Fibroblast of the aortic adventitia (primary cell): Measurements from ENCODE around the gene BNC2. TPM values are rescaled to one million over a fixed set of nuclear protein-coding genes. Genes with fewer than 3 reads are reported as not detected.
"Not testable (repeated sequence)": the region's sequence is repeated elsewhere in the genome, so short reads cannot be mapped to it uniquely, and the experiment has no call there.

Source experiments
- DNase-seq: peaks from one replicate; pipeline ENCODE4 v3.0.0-alpha.2; 2010; ENCODE audit warnings: low read depth
- H3K4me3 ChIP-seq: 2 replicates; pipeline ENCODE4 v1.5.1; 2011; ENCODE audit warnings: low read depth, mild to moderate bottlenecking, control low read depth, low read length, moderate library complexity
- total RNA-seq: library from RNA; depleted of rRNA; stranded (reverse); fragments of >200 nt; gene quantifications from 2 replicates; pipeline ENCODE4 v1.2.3, GENCODE V29; 2012; ENCODE audit warnings: low replicate concordance
- TF ChIP-seq, protein P1 (sequence below): IDR thresholded peaks from 2 replicates; pipeline ENCODE4 v1.5.1; 2011; ENCODE audit warnings: mild to moderate bottlenecking, low read length, control low read depth, inconsistent platforms; ENCODE audit not compliant: insufficient read depth

Gene BNC2
- total RNA-seq, 1 donor: 53.3 TPM

DNA sequence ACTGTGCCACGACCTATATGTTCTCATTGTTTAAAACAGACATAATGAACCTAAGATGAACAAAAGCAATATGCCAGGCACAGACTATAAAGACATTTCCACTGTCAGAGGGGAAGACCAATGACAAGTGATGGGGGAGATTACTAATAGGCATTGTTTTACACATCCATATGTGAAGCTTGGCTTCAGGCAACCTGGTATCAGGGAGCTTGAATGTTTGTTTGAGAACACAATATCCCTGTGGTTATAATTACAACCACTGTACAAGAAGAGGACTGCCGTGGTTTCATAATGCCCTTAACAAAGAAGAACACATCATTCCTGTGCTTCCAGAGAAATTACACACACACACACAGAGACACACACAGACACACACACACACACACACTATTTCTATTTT is 385.7 kb downstream of the BNC2 start:
- H3K4me3 ChIP-seq: no peak overlapping the region
- TF ChIP-seq, protein P1, sequence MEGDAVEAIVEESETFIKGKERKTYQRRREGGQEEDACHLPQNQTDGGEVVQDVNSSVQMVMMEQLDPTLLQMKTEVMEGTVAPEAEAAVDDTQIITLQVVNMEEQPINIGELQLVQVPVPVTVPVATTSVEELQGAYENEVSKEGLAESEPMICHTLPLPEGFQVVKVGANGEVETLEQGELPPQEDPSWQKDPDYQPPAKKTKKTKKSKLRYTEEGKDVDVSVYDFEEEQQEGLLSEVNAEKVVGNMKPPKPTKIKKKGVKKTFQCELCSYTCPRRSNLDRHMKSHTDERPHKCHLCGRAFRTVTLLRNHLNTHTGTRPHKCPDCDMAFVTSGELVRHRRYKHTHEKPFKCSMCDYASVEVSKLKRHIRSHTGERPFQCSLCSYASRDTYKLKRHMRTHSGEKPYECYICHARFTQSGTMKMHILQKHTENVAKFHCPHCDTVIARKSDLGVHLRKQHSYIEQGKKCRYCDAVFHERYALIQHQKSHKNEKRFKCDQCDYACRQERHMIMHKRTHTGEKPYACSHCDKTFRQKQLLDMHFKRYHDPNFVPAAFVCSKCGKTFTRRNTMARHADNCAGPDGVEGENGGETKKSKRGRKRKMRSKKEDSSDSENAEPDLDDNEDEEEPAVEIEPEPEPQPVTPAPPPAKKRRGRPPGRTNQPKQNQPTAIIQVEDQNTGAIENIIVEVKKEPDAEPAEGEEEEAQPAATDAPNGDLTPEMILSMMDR: no peak
- no peak for DNase-seq

DNA sequence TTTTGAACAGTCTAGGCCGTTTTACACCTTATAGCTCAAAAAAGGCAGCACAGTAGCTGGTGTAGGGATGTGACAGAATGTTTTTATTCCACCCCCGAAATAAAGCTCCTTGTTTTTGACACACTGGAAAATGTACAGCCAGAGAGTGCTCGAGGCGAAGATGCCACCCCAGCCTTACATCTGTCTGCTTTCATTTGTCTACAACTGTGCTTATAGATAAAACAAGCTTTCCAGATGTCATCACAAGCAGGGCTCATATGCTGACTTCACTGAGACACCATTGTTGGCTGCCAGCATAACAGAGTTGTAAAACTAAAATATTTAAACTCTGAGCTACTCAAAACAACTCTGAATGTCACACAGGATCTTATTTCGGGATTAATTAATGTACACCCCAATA is 386.3 kb downstream of the BNC2 start:
- no peak for DNase-seq
- H3K4me3 ChIP-seq: no peak overlapping the region
- TF ChIP-seq, protein P1: no peak

DNA sequence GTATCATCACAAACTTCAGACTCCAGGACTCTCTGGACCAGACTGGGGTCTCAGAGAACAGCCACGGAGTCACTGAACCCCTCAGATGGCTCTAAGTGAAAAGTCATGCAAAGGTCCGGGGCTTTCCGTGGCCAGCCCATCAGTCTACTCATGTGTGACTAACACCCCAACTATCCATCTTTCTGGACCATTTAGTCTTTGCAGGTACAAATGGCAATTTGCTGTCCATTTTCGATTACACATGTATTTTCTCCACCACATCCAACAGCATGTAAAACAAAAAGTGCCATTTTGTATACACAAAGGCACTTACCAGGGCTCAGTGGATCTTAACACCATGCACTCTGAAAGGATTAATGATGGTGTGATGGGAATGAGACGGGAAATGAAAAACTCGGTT is 387.7 kb downstream of the BNC2 start:
- no peak for DNase-seq
- TF ChIP-seq, protein P1: no peak
- H3K4me3 ChIP-seq: no peak overlapping the region

DNA sequence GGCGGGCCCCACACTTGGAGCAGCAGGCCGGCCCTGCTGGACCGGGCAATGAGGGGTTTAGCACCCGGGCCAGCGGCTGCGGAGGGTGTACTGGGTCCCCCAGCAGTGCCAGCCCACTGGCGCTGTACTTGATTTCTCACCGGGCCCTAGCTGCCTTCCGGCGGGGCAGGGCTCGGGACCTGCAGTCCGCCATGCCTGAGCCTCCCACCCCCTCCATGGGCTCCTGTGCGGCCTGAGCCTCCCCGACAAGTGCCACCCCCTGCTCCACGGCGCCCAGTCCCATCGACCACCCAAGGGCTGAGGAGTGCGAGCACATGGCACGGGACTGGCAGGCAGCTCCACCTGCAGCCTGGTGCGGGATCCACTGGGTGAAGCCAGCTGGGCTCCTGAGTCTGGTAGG is 389.9 kb downstream of the BNC2 start:
- not testable (repeated sequence) for DNase-seq, H3K4me3 ChIP-seq

DNA sequence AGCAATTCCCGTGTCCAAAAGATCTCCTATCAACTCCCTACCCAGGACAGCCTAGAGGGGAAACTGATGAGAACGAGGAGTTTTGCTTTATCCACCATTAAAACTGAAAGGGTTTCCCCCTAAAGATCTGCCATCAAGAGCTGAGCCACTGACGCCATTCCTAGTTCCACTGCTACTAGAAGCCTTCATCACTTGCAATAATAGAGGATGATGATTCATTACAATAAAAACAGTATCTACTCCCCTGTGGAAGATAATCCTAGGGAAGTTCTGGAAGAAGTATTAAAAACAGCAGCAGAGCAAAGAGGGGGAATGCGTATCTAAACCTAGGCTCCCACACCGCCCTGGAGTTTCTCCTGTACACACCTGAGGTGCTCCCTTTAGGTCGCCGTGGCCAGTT is 394.5 kb downstream of the BNC2 start:
- no peak overlapping the region for H3K4me3 ChIP-seq
- DNase-seq: no peak
- TF ChIP-seq, protein P1: no peak

DNA sequence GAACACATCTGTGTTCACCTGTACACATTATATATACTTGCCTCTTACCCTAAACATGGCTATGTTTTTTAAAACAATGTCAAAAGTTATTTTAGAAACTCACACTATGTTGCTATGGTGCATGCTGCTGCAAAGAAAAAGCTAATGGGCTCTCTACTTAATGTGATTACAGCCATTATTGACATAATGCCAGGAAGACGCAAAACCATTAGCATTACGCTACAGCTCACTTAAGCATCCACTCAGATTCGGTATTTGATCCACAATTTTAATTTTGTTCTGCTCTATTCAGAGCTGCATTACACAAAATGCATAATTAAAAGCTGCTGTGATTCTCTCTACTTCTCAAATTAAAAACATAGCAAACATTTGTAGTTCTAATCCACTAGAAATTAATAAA is 395.2 kb downstream of the BNC2 start:
- DNase-seq: no peak
- no peak overlapping the region for H3K4me3 ChIP-seq
- TF ChIP-seq, protein P1: no peak

DNA sequence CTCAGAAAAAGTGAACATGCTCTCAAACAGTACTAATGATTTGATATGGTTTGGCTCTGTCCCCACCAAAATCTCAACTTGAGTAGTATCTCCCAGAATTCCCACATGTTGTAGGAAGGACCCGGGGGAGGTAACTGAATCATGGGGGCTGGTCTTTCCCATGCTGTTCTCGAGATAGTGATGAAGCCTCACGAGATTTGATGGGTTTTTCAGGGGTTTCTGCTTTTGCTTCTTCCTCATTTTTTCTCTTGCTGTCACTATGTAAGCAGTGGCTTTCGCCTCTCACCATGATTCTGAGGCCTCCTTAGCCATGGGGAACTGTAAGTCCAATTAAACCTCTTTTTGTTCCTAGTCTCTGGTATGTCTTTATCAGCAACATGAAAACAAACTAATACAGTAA is 401.3 kb downstream of the BNC2 start:
- TF ChIP-seq, protein P1: no peak

More for the DNA sequence above, 401.3 kb downstream of the BNC2 start:
- no peak for DNase-seq
- H3K4me3 ChIP-seq: no peak overlapping the region
